Endothelial cell of umbilical vein (primary cell): Measurements from ENCODE around the gene GZMM. TPM values are rescaled to one million over a fixed set of nuclear protein-coding genes. Genes with fewer than 3 reads are reported as not detected.
A peak's percentile ranks its signal among the peaks of the same experiment; 100 is the strongest.

ENCODE experiments used
- BruUV-seq: library from RNA; stranded (reverse); fragments of 400-500 nt; replicated peaks from 2 replicates; lab custom pipeline; 2021; lab: Mats Ljungman, UMichigan
- CTCF ChIA-PET: fragments of 300-600, 350-600 bp; sonication (Branson Sonifier 250); formaldehyde crosslinking; loops from one replicate; lab custom pipeline; 2021; ENCODE audit warnings: antibody characterized with exemption, inconsistent platforms; lab: Charles Lee
- POLR2A ChIA-PET: fragments of 300-600, 350-600 bp; sonication (Branson Sonifier 250); formaldehyde crosslinking; loops from one replicate; lab custom pipeline; 2021; ENCODE audit warnings: antibody characterized with exemption, inconsistent platforms; lab: Charles Lee
- DNase-seq: peaks from one replicate; pipeline ENCODE4 v3.0.0-alpha.2; 2011; ENCODE audit warnings: low read depth, low spot score
- FAIRE-seq: peaks from 2 replicates; lab custom pipeline; 2011; peaks lifted over from hg19 to GRCh38; lab: Jason Lieb, UNC
- H2AFZ ChIP-seq: 2 replicates; pipeline ENCODE4 v1.6.0; 2012; ENCODE audit warnings: low read depth, low read length, control low read depth, inconsistent platforms
- H3K27ac ChIP-seq: 2 replicates; pipeline ENCODE4 v1.5.1; 2011; ENCODE audit warnings: low read depth, mild to moderate bottlenecking, control low read depth, low read length, moderate library complexity; ENCODE audit not compliant: insufficient read depth
- H3K27me3 ChIP-seq, 2 experiments: 2 replicates each; pipeline versions ENCODE4 v1.6.0 to v1.6.1; 2011; ENCODE audit warnings: low read length in 2 of 2, mixed read lengths in 1 of 2; ENCODE audit not compliant: control insufficient read depth in 2 of 2, insufficient read depth in 2 of 2
- H3K36me3 ChIP-seq, 2 experiments: 2 replicates in 1 of 2; 3 replicates in 1 of 2; pipeline ENCODE4 v1.5.1; 2011; ENCODE audit warnings: low read length in 2 of 2, mild to moderate bottlenecking in 1 of 2, moderate library complexity in 1 of 2; ENCODE audit not compliant: control insufficient read depth in 2 of 2, insufficient read depth in 2 of 2; ENCODE audit errors: extremely low read depth in 1 of 2
- H3K4me1 ChIP-seq: 3 replicates; pipeline ENCODE4 v1.5.1; 2011; ENCODE audit warnings: mild to moderate bottlenecking, low read length; ENCODE audit not compliant: control insufficient read depth, insufficient read depth; ENCODE audit errors: extremely low read depth
- H3K4me2 ChIP-seq: 2 replicates; pipeline ENCODE4 v1.6.1; 2011; ENCODE audit warnings: low read length, control low read depth, mixed read lengths; ENCODE audit not compliant: insufficient read depth
- H3K4me3 ChIP-seq, 3 experiments: fragments of 200-600 bp in 1 of 3; sonication (generic), shearing (Covaris generic) in 1 of 3; replicated peaks in 1 of 3; 2 replicates each; pipeline ENCODE4 v1.5.1; 2011 to 2016; ENCODE audit warnings: control low read depth in 3 of 3, low read length in 3 of 3, mild to moderate bottlenecking in 2 of 3, inconsistent platforms in 1 of 3, low read depth in 1 of 3, moderate library complexity in 1 of 3; ENCODE audit not compliant: insufficient read depth in 1 of 3
- H3K79me2 ChIP-seq: 2 replicates; pipeline ENCODE4 v1.6.0; 2012; ENCODE audit warnings: low read length, inconsistent platforms; ENCODE audit not compliant: control insufficient read depth, insufficient read depth
- H3K9ac ChIP-seq: replicated peaks from 2 replicates; pipeline ENCODE3; 2011; ENCODE audit warnings: low read length, control low read depth; ENCODE audit not compliant: insufficient read depth; ENCODE audit errors: extremely low read depth
- H3K9me1 ChIP-seq: replicated peaks from 3 replicates; pipeline ENCODE4 v1.6.0; 2011; ENCODE audit warnings: mild to moderate bottlenecking, low read length; ENCODE audit not compliant: control insufficient read depth, insufficient read depth; ENCODE audit errors: extremely low read depth
- H3K9me3 ChIP-seq: replicated peaks from 2 replicates; pipeline ENCODE4 v1.5.1; 2012; ENCODE audit warnings: low read length, inconsistent platforms; ENCODE audit not compliant: control insufficient read depth, insufficient read depth
- H4K20me1 ChIP-seq: replicated peaks from 2 replicates; pipeline ENCODE3; 2011; ENCODE audit warnings: mild to moderate bottlenecking, low read length; ENCODE audit not compliant: control insufficient read depth, insufficient read depth; ENCODE audit errors: extremely low read depth
- CTCF ChIP-seq, 2 donors: IDR thresholded peaks; 1 replicate in 1 of 2; 2 replicates in 1 of 2; pipeline ENCODE4 v1.5.1; 2011; ENCODE audit warnings: low read length in 2 of 2, mild to moderate bottlenecking in 2 of 2, moderate library complexity in 2 of 2, control low read depth in 1 of 2, inconsistent platforms in 1 of 2, low read depth in 1 of 2; ENCODE audit not compliant: insufficient read depth in 1 of 2; ENCODE audit errors: extremely low read depth in 1 of 2
- EZH2 ChIP-seq: IDR thresholded peaks from 2 replicates; pipeline ENCODE4 v1.6.1; 2012; ENCODE audit warnings: borderline replicate concordance, low read depth, mild to moderate bottlenecking, moderate library complexity, low read length, inconsistent platforms; ENCODE audit not compliant: severe bottlenecking
- JUN ChIP-seq: IDR thresholded peaks from 2 replicates; pipeline ENCODE4 v1.6.1; 2011; ENCODE audit warnings: borderline replicate concordance, low read depth; ENCODE audit not compliant: insufficient read length, insufficient read depth
- MYC ChIP-seq: IDR thresholded peaks from one replicate; pipeline ENCODE4 v1.6.1; 2011; ENCODE audit warnings: mild to moderate bottlenecking, low read depth, low read length
- dilution Hi-C: fragments of 300-500 bp; cut with MboI; formaldehyde crosslinking; loops from one replicate; pipeline ENCODE4 v1.15.0; 2019; ENCODE audit warnings: low sequenced_read_pairs; ENCODE audit not compliant: extremely low pct_ligation_motif_present
- intact Hi-C: fragments of 100-400 bp; cut with micrococcal nuclease; formaldehyde crosslinking; loops from one replicate; pipeline ENCODE4 v1.10.0; 2022
- polyA plus RNA-seq, 4 experiments: library from polyadenylated mRNA; depleted of rRNA in 3 of 4; stranded (reverse) in 3 of 4; unstranded in 1 of 4; fragments of >200 nt; gene quantifications; 2 replicates each; pipeline versions ENCODE4 v1.2.1 to v1.2.3, GENCODE V29; 2011 to 2012; ENCODE audit warnings: missing spikeins in 1 of 4
- total RNA-seq: library from RNA; stranded (reverse); gene quantifications from 2 replicates; pipeline ENCODE4 v1.2.3, GENCODE V29; 2021

The GZMM gene
- total and polyA plus RNA-seq, 2 donors (not counting 3 experiments of a cell fraction or from before 2014, with no cell fraction given) = not detected

- H2AFZ ChIP-seq = no peak overlapping the region
- no peak overlapping the region for H3K4me3 ChIP-seq
- no peak overlapping the region for H3K27ac ChIP-seq
- peaks cover 9 to 12% of the 10 kb centered on the region in 2 experiments for H3K27me3 ChIP-seq
- no peaks in the 10 kb centered on the region for H3K79me2 ChIP-seq
- peak; percentile 33 for DNase-seq
- no TSS peak for BruUV-seq
- FAIRE-seq = no peak
- CTCF ChIA-PET = interaction anchor here (0.6 to 2.7 kb wide), 9 partner anchors 10 to 122 kb away, joined by 3 to 28 read pairs (median 3); no protein-coding TSS in a partner anchor
- dilution Hi-C loops (no loop called here), intact Hi-C loops (no loop called here)
- H3K9ac ChIP-seq = no peak overlapping the region
- POLR2A ChIA-PET = no interaction called here
- no peaks in the 10 kb centered on the region for H3K36me3 ChIP-seq
- no peaks in the 10 kb centered on the region for H3K9me1 ChIP-seq
- TF ChIP-seq CTCF (IDR thresholded peaks at IDR 0.05; ENCODE audit: extremely low read depth in 1 of 2, insufficient read depth in 1 of 2, low read depth in 1 of 2, low read length in 2 of 2) (peak; percentile 73 to 79), EZH2 (no peak), MYC (no peak), JUN (no peak)
- H4K20me1 ChIP-seq = no peaks in the 10 kb centered on the region
- H3K4me1 ChIP-seq = no peaks in the 10 kb centered on the region
- H3K4me2 ChIP-seq = no peak overlapping the region
- H3K9me3 ChIP-seq = no peaks in the 10 kb centered on the region
These were observed 48.3 kb upstream of the GZMM start for GRCh38 chr19:495402-496111.
